KMS-11 (cell line): ENCODE results near the gene RNASE11.

Experiments used
- H2AFZ ChIP-seq: fragments of 200-600 bp; sonication (generic); 2 replicates; pipeline ENCODE4 v1.6.1; 2016; ENCODE audit warnings: antibody characterized with exemption, mixed run types, low read depth
- H3K27ac ChIP-seq: fragments of 200-600 bp; sonication (generic); 2 replicates; pipeline ENCODE4 v1.6.1; 2016; ENCODE audit warnings: mild to moderate bottlenecking, mixed run types
- H3K27me3 ChIP-seq: fragments of 200-600 bp; sonication (generic); 2 replicates; pipeline ENCODE4 v1.6.1; 2017; ENCODE audit warnings: mild to moderate bottlenecking, low read depth, mixed run types, moderate library complexity; ENCODE audit not compliant: insufficient read depth
- H3K36me3 ChIP-seq: fragments of 200-600 bp; sonication (generic); 2 replicates; pipeline ENCODE4 v1.6.1; 2017; ENCODE audit warnings: mild to moderate bottlenecking, mixed run types; ENCODE audit not compliant: insufficient read depth
- H3K4me1 ChIP-seq: fragments of 200-600 bp; sonication (generic); 2 replicates; pipeline ENCODE4 v1.6.1; 2016; ENCODE audit warnings: mild to moderate bottlenecking, low read depth, mixed run types; ENCODE audit not compliant: poor library complexity, severe bottlenecking
- H3K4me2 ChIP-seq: fragments of 200-600 bp; sonication (generic); 2 replicates; pipeline ENCODE4 v1.7.0; 2016; ENCODE audit warnings: mild to moderate bottlenecking, mixed run types
- H3K4me3 ChIP-seq: fragments of 200-600 bp; sonication (generic); IDR thresholded peaks from 2 replicates; pipeline ENCODE4 v1.6.1; 2017; ENCODE audit warnings: low read depth, low read length, mixed read lengths; ENCODE audit not compliant: insufficient read depth
- H3K79me2 ChIP-seq: fragments of 200-600 bp; sonication (generic); 2 replicates; pipeline ENCODE4 v1.6.1; 2016; ENCODE audit warnings: low read depth, mixed run types; ENCODE audit not compliant: insufficient read depth
- H3K9ac ChIP-seq: fragments of 200-600 bp; sonication (generic); 2 replicates; pipeline ENCODE4 v1.6.1; 2016; ENCODE audit warnings: mild to moderate bottlenecking, mixed run types
- H4K20me1 ChIP-seq: fragments of 200-600 bp; sonication (generic); 2 replicates; pipeline ENCODE4 v1.6.1; 2016; ENCODE audit warnings: mild to moderate bottlenecking, mixed run types; ENCODE audit not compliant: insufficient read depth
- CTCF ChIP-seq: fragments of 200-600 bp; sonication (generic); conservative IDR thresholded peaks from 2 replicates; pipeline ENCODE4 v1.6.1; 2017; ENCODE audit warnings: low read depth, mild to moderate bottlenecking, antibody characterized with exemption, low read length, moderate library complexity, mixed read lengths

The RNASE11 gene

GRCh38 chr14:20615996-20616395, 28.2 kb upstream of the RNASE11 start:
- H3K4me1 ChIP-seq = peaks cover 31% of the 10 kb centered on the region

GRCh38 chr14:20614038-20614840, 26.4 kb upstream of the RNASE11 start:
- Histone ChIP-seq H2AFZ (peak overlapping the region; percentile 44; the same call in 1 of the 2 replicates), H3K27me3 (no peaks in the 10 kb centered on the region), H3K4me1 (peaks cover 38% of the 10 kb centered on the region), H3K4me3 (no peak overlapping the region), H3K36me3 (no peaks in the 10 kb centered on the region), H4K20me1 (no peaks in the 10 kb centered on the region), H3K79me2 (no peaks in the 10 kb centered on the region), H3K4me2 (peak overlapping the region; percentile 53), H3K9ac (no peak overlapping the region), H3K27ac (no peak overlapping the region)
- no peak for TF ChIP-seq CTCF

More at GRCh38 chr14:20615996-20616395, 28.2 kb upstream of the RNASE11 start:
- H3K4me2 ChIP-seq = no peak overlapping the region
- no peaks in the 10 kb centered on the region for H4K20me1 ChIP-seq
- H2AFZ ChIP-seq = no peak overlapping the region
- H3K9ac ChIP-seq = no peak overlapping the region
- TF ChIP-seq CTCF = no peak
- H3K36me3 ChIP-seq = no peaks in the 10 kb centered on the region
- H3K4me3 ChIP-seq = no peak overlapping the region
- no peak overlapping the region for H3K27ac ChIP-seq
- no peaks in the 10 kb centered on the region for H3K27me3 ChIP-seq
- no peaks in the 10 kb centered on the region for H3K79me2 ChIP-seq

GRCh38 chr14:20613094-20614037, 25.6 kb upstream of the RNASE11 start:
- no peak overlapping the region for H3K9ac ChIP-seq

More at GRCh38 chr14:20613094-20614037, 25.6 kb upstream of the RNASE11 start:
- TF ChIP-seq CTCF = peak; percentile 82
- H2AFZ ChIP-seq = peak overlapping the region; percentile 44; the same call in 1 of the 2 replicates
- no peaks in the 10 kb centered on the region for H3K79me2 ChIP-seq
- H3K4me2 ChIP-seq = peak overlapping the region; percentile 53
- H3K4me1 ChIP-seq = peaks cover 44% of the 10 kb centered on the region
- H3K27me3 ChIP-seq = no peaks in the 10 kb centered on the region
- H3K4me3 ChIP-seq = no peak overlapping the region
- H3K36me3 ChIP-seq = no peaks in the 10 kb centered on the region
- no peaks in the 10 kb centered on the region for H4K20me1 ChIP-seq
- H3K27ac ChIP-seq = peak overlapping the region; percentile 23; the same call in 1 of the 2 replicates
